GM19397 (cell line): ENCODE measurements around the gene CCDC89.
"Not testable (repeated sequence)": the region's sequence is repeated elsewhere in the genome, so short reads cannot be mapped to it uniquely, and the experiment has no call there.

Experiments
- ATAC-seq: cut with Tn5 transposase; IDR thresholded peaks from one replicate; pipeline ENCODE4 v1.9.1; 2021; ENCODE audit warnings: mild to moderate bottlenecking, moderate library complexity; ENCODE audit not compliant: unreplicated experiment

The CCDC89 gene

GRCh38 chr11:85654343-85654742, 31.7 kb downstream of the CCDC89 start:
- ATAC-seq: not testable (repeated sequence)

GRCh38 chr11:85652786-85653447, 33.1 kb downstream of the CCDC89 start:
- ATAC-seq: no peak

- ATAC-seq: no peak
Measured at GRCh38 chr11:85651118-85651517, 34.9 kb downstream of the CCDC89 start.

GRCh38 chr11:85647604-85648299, 38.2 kb downstream of the CCDC89 start, which contains the start of gene TMEM126A:
TMEM126A (plus strand) TSS chr11:85647967; CDS start chr11:85650256, 2,289 bp downstream.
- peak; percentile 100 for ATAC-seq

GRCh38 chr11:85647078-85647477, 38.9 kb downstream of the CCDC89 start:
- no peak for ATAC-seq

GRCh38 chr11:85643191-85643614, 42.8 kb downstream of the CCDC89 start:
- no peak for ATAC-seq

GRCh38 chr11:85634747-85635146, 51.2 kb downstream of the CCDC89 start:
- no peak for ATAC-seq
